NOMO-1 (cell line): ENCODE measurements around the gene MSI1.

Experiments used
- DNase-seq, 2 experiments: peaks; one replicate each; lab custom pipeline; 2025; ENCODE audit not compliant: unreplicated experiment in 2 of 2; lab: John Stamatoyannopoulos, UW

Gene MSI1

GRCh38 chr12:120377611-120378010 lies 8.6 kb upstream of the MSI1 start:
- no peak for DNase-seq

- DNase-seq = no peak
These were observed 8.1 kb upstream of the MSI1 start for GRCh38 chr12:120376934-120377572.

GRCh38 chr12:120376416-120376815 lies 7.5 kb upstream of the MSI1 start:
- DNase-seq = no peak

GRCh38 chr12:120376009-120376408 lies 7.0 kb upstream of the MSI1 start:
- peak in 1 of 2 experiments; percentile 32 for DNase-seq

- DNase-seq = no peak
These were observed 4.7 kb upstream of the MSI1 start for GRCh38 chr12:120373683-120374082.

GRCh38 chr12:120370343-120371243 lies 1.6 kb upstream of the MSI1 start:
- no peak for DNase-seq

GRCh38 chr12:120369603-120370342 lies 809 bp upstream of the MSI1 start:
- DNase-seq = no peak

- DNase-seq = no peak
These were observed 808 bp downstream of the MSI1 start for GRCh38 chr12:120367924-120368788.

GRCh38 chr12:120367233-120367923 lies 1.6 kb downstream of the MSI1 start:
- no peak for DNase-seq

- no peak for DNase-seq
These were observed 2.1 kb downstream of the MSI1 start for GRCh38 chr12:120366845-120367232.

- no peak for DNase-seq
These were observed 2.6 kb downstream of the MSI1 start for GRCh38 chr12:120366341-120366705.

GRCh38 chr12:120365675-120366340 lies 3.2 kb downstream of the MSI1 start:
- DNase-seq = no peak

- DNase-seq = no peak
These were observed 4.5 kb downstream of the MSI1 start for GRCh38 chr12:120364487-120364886.

GRCh38 chr12:120363274-120363855 lies 5.6 kb downstream of the MSI1 start:
- DNase-seq = no peak

GRCh38 chr12:120362516-120363273 lies 6.3 kb downstream of the MSI1 start:
- DNase-seq = no peak

GRCh38 chr12:120361506-120362208 lies 7.3 kb downstream of the MSI1 start:
- DNase-seq = no peak

GRCh38 chr12:120359128-120359527 lies 9.8 kb downstream of the MSI1 start:
- DNase-seq = no peak
